NB4 (cell line): ENCODE measurements around the gene CROCC.
"Not testable (repeated sequence)": the region's sequence is repeated elsewhere in the genome, so short reads cannot be mapped to it uniquely, and the experiment has no call there.

ENCODE experiments used
- DNase-seq: peaks from one replicate; pipeline ENCODE4 v3.0.0; 2010; ENCODE audit warnings: low read depth
- H3K4me3 ChIP-seq: one replicate; pipeline ENCODE4 v1.5.1; 2011; ENCODE audit warnings: mild to moderate bottlenecking, low read depth, low read length, moderate library complexity
- CTCF ChIP-seq: IDR thresholded peaks from one replicate; pipeline ENCODE4 v1.5.1; 2012; ENCODE audit warnings: low read depth, low read length
- MAX ChIP-seq: IDR thresholded peaks from 2 replicates; pipeline ENCODE4 v1.6.1; 2011; ENCODE audit warnings: low read depth, low read length
- MYC ChIP-seq: IDR thresholded peaks from 2 replicates; pipeline ENCODE4 v1.6.1; 2011; ENCODE audit warnings: low read depth, low read length
- POLR2A ChIP-seq: IDR thresholded peaks from 2 replicates; pipeline ENCODE4 v1.6.1; 2011; ENCODE audit warnings: mild to moderate bottlenecking; ENCODE audit not compliant: insufficient read length; ENCODE audit errors: extremely low read depth

CROCC gene

GRCh38 chr1:16905868-16906702, 15.6 kb upstream of the CROCC start:
- no peak for DNase-seq
- no peak overlapping the region for H3K4me3 ChIP-seq
- no peak for TF ChIP-seq CTCF
- TF ChIP-seq POLR2A = no peak
- TF ChIP-seq MAX = no peak

- DNase-seq = no peak
- H3K4me3 ChIP-seq = no peak overlapping the region
- TF ChIP-seq CTCF = no peak
These were observed 14.9 kb upstream of the CROCC start for GRCh38 chr1:16906873-16907272.

GRCh38 chr1:16907870-16908758, 13.6 kb upstream of the CROCC start:
- no peak for DNase-seq
- no peak overlapping the region for H3K4me3 ChIP-seq
- no peak for TF ChIP-seq CTCF
- TF ChIP-seq POLR2A = no peak
- TF ChIP-seq MAX = no peak
- no peak for TF ChIP-seq MYC

- not testable (repeated sequence) for DNase-seq, H3K4me3 ChIP-seq
These were observed 9.6 kb upstream of the CROCC start for GRCh38 chr1:16911851-16912721.

- H3K4me3 ChIP-seq, DNase-seq: not testable (repeated sequence)
These were observed 9.0 kb upstream of the CROCC start for GRCh38 chr1:16912742-16913141.

GRCh38 chr1:16913181-16913832, 8.4 kb upstream of the CROCC start:
- peak overlapping the region; percentile 58 for H3K4me3 ChIP-seq
- DNase-seq = no peak
- TF ChIP-seq POLR2A (no peak), CTCF (no peak), MYC (no peak), MAX (no peak)
